NCI-H2029 (cell line): ENCODE measurements around the gene PHYKPL.

Source experiments
- DNase-seq: peaks from one replicate; lab custom pipeline; 2025; lab: John Stamatoyannopoulos, UW

Gene PHYKPL

GRCh38 chr5:178189433-178189832 lies 43.2 kb downstream of the PHYKPL start:
- DNase-seq = no peak

- DNase-seq = no peak
These were observed 45.6 kb downstream of the PHYKPL start, which contains the start of gene GMCL2 for GRCh38 chr5:178187014-178187413. Gene GMCL2, minus strand, starts transcription at chr5:178187371. Its CDS starts 72 bp downstream, at chr5:178187299.

DNA sequence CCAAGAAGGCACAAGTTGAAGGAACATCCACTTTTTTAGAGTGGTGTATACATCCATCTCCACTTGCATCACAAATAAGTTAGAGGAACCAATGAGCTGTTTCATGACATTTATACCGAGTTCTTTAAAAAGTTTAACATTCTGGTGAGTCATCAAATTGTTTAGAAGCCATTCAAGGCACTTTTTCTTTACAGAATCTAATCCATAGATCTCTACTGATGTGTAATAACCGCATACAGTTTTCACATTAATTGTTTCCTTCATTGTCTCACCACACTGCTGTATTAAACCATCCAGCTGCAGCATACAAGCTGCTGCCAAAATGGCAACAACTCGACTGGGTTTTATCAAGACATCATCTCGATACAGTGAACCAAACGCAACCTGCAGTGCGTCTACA lies 46.2 kb downstream of the PHYKPL start:
- DNase-seq = no peak

DNA sequence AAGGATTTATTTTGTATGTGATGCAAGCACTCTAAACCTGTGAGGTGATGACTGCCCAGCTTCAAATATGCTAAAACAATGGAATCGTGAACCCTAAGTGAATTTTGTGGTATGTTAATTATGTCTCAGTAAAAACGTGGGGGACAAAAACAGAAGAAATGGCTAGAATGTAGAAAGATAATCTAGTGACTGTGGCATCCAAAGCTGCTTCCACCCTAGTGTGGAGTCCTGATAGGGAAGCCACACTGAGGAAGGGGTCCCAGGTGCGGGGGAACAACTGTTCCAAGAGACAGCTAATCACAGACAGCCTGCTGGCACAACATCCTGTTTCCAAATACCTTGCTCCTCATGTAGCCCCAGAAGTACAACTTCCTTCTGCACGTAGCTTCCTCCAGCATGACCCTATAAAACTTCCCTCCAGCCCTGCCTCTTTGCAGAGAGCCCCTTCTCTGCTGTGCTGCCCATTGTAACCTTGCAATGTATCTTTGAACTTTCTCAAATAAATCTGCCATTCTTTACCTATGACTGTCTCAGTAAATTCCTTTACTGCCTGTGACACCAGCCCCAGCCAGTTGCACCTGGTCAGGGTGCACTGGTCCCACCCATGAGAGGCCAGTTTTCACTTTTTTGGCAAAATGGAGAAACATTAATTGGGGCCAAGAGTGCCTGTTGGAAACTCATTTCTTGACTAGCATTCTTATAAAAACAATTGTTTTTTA lies 50.3 kb downstream of the PHYKPL start:
- DNase-seq = no peak

DNA sequence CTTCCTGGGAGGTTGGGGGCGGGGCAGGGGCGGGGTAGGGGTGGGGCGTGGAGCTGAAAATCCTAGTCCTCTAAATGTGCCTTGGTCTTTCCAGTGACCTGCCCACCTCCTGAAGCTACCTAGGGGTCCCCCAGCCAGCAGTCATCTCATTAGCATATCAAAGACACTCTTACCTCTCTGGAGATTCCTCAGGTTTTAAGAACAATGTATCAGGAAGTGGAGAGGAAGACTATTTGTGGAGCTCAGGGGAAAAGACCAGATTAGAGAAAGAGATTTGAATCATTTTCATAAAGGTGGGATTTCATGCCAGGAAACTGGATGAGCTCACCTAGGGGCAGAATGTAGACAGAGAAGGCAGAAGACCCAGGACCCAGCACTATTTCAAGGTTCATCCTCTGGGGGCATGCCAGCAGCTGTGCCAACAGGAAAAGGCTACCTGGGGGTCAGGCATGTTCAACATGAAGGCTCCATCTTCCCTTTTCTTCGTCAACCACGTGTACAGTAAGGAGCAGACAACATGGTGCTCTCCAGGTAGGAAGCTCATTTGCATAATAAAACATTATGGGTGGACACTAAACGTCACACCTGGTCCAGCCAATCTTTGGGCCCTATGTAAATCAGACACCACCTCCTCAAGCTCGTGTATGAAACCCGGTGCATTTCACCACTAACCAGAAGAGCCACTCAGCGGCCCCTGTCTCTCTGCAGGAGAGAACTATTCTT lies 52.3 kb downstream of the PHYKPL start:
- peak; percentile 19 for DNase-seq

DNA sequence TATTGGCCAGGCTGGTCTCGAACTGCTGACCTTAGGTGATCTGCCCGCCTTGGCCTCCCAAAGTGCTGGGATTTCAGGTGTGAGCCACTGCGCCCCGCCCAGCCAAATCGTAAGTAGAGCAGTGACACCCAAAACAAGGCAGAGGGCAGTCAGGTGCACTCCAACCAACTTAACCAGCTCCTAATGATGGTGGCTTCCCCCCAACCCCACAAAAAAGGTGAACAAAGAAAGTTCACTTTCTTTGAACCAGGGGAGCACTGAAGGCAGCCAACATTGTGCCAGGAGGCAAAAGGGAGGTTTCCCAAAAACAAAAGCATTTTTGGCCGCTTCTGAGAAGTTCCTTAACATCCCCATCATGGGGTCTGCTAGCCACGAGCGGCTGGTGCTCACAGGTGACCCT lies 55.0 kb downstream of the PHYKPL start:
- DNase-seq = no peak

- no peak for DNase-seq
These were observed 55.8 kb downstream of the PHYKPL start for GRCh38 chr5:178176791-178177190.

- DNase-seq = no peak
These were observed 58.1 kb downstream of the PHYKPL start for GRCh38 chr5:178174456-178174855.

DNA sequence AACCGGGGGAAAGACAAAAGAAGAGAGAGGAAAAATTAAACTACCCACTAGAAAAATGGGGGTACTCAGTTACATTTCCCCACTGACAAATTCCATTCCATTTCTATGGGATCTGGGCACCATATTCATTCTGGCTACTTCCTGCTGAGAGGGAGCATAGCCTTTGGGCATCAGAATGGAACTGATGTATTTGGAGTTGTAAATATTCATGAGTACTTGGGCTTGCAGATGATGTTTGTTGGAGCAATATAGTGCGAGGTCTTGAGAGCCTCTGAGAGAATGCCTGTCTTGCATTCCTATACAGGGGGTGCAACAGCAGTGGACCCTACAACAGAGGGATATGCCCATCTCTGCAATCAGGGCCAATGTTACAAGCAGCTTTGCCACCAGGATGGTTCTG lies 62.1 kb downstream of the PHYKPL start:
- no peak for DNase-seq

DNA sequence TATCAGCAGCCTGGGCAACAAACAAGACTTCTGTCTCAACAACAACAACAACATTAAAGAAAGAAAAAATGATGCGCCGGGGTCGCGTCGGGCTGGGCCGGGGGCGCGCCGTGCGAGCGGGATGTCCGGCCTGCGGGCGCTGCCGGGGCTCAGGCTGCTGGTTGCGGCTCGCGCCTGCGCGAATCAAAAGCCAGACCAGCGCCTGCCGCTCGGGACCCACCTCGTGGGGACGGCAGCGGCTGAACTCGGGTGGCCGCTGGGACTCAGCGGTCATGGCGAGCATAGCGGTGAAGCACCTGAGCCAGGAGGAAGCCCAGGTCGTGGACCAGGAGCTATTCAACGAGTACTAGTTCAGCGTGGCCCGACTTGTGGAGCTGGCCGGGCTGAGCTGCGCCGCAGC lies 67.0 kb downstream of the PHYKPL start:
- DNase-seq = no peak

DNA sequence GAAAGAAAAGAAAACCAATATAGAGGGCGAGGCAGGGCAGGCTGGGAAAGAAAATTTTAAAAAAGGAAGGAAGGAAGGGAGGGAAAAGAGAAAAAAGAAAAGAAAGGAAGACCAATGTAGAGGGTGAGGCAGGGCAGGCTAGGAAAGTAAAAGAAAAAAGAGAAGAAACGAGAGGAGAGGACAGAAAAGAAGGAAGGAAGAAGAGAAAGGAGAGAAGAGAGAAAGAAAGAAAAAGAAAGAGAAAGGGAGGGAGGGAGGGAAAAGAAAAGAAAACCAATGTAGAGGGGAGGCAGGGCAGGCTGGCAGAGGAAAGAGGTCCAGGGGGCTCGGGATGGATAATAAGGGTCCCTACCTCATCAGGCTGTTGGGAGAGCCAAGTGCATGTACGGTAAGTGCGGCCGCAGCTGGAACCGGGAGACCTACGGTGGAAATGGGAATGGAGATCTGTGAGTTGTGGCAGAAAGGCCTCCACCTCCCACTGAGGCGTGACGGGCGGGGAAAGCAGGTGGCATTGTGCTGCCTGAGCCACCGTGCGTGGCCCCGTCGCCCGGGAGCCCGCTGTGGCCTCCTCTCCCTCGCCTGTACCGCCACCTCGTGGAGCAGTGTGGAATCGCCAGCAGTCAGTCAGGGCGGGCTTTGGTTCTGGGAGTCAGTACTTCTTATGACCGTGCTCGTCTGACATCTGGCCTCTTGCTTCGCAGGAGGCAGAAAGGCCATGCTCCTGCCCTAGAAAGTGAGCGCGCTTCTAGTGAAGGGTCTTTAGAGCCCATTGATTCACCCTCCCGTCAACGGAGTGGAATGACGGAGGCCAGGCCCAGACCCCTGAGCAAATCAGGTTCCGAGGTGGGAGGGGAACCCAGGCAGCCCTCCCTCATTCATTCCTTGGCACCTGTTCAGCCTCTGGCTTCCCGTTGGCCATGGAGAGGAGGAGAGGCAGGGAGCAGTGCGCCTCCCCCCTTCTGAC lies 68.5 kb downstream of the PHYKPL start:
- DNase-seq = peak; percentile 88

GRCh38 chr5:178162481-178162880 lies 70.1 kb downstream of the PHYKPL start:
- no peak for DNase-seq

DNA sequence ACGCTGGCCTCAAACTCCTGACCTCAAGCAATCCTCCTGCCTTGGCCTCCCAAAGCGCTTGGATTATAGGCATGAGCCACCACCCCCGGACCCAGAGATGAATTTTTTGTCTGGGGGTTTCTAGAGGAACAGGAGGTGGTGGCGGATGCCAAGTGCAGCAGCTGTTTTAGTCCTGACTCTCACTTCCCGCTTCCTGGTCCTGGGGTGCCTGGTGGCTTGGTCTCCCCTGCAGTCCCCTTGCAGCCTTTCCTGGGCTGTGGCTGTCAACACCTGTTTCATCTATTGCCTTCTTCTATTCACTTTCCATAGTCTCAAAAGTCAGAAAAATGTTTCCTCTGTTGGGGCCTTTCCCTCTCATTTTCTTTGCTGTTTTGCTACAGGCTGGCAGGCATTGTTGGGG lies 72.4 kb downstream of the PHYKPL start:
- DNase-seq = no peak
